Activated naive CD4-positive, alpha-beta T cell treated with anti-CD3 and anti-CD28 coated beads, Interleukin-2, amount 50 U/mL, for 24 hours (primary cell): ENCODE measurements around the gene ORC3.
"Not testable (repeated sequence)": the region's sequence is repeated elsewhere in the genome, so short reads cannot be mapped to it uniquely, and the experiment has no call there.

Source experiments
- H3K27ac Mint-ChIP-seq: one replicate; pipeline ENCODE4 v1.8.0; 2021; ENCODE audit warnings: mild to moderate bottlenecking, mixed read lengths
- H3K27me3 Mint-ChIP-seq: one replicate; pipeline ENCODE4 v1.8.0; 2021; ENCODE audit warnings: mixed read lengths
- H3K36me3 Mint-ChIP-seq: one replicate; pipeline ENCODE4 v1.8.0; 2021; ENCODE audit warnings: mixed read lengths
- H3K4me1 Mint-ChIP-seq: one replicate; pipeline ENCODE4 v1.8.0; 2021; ENCODE audit warnings: mixed read lengths
- H3K4me3 Mint-ChIP-seq: one replicate; pipeline ENCODE4 v1.8.0; 2021; ENCODE audit warnings: mild to moderate bottlenecking, mixed read lengths
- H3K9me3 Mint-ChIP-seq: one replicate; pipeline ENCODE4 v1.8.0; 2021; ENCODE audit warnings: mixed read lengths

The ORC3 gene

DNA sequence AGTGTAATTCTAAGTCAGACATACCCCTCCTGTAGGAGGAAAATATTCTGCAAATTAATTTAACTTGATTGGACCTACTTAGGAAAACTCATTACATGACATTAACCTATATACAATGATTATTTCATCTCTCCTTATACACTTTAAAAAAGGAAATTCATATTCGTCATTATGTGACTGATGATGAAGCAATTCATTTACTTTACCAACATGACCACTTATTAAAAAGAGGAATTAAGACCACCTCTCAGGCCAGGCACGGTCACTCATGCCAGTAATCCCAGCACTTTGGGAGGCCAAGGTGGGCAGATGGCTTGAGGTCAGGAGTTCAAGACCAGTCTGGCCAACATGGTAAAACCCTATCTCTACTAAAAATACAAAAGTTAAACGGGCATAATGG lies 100.5 kb downstream of the ORC3 start:
- no peaks in the 10 kb centered on the region for H3K9me3 Mint-ChIP-seq
- H3K36me3 Mint-ChIP-seq: peaks cover 7% of the 10 kb centered on the region
- H3K4me3 Mint-ChIP-seq: no peak overlapping the region
- H3K27me3 Mint-ChIP-seq: no peaks in the 10 kb centered on the region
- no peak overlapping the region for H3K27ac Mint-ChIP-seq
- peaks cover 71% of the 10 kb centered on the region for H3K4me1 Mint-ChIP-seq

DNA sequence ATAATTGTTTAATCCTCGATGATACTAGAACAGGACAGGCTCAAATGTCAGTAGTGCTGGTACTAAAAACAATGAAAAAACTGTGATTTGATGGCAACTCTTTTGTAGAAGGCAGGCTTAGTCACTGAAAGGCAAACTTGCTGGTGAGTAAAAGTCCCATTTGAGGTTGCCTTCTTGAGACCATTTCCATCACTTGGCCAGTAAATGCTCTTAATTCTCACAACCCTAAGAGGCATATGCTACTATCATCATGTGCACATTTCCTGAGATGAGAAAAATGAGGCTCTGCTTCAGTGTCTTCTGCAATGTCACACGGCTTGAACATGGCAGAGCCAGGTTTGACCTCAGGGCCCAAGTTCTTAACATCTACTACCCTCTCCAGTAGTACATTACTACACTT lies 102.2 kb downstream of the ORC3 start:
- peaks cover 67% of the 10 kb centered on the region for H3K4me1 Mint-ChIP-seq
- peaks cover 4% of the 10 kb centered on the region for H3K36me3 Mint-ChIP-seq

DNA sequence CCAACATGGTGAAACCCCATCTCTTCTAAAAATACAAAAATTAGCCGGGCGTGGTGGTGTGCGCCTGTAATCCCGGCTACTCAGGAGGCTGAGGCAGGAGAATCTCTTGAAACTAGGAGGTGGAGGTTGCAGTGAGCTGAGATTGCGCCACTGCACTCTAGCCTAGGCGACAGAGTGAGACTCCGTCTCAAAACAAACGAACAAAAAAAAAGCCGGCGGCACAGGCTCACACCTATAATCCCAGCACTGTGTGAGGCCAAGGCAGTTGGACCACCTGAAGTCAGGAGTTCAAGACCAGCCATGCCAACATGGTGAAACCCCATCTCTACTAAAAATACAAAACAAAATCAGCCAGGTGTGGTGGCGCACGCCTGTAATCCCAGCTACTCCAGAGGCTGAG lies 106.9 kb downstream of the ORC3 start:
- not testable (repeated sequence) for H3K36me3 Mint-ChIP-seq, H3K9me3 Mint-ChIP-seq, H3K27me3 Mint-ChIP-seq, H3K27ac Mint-ChIP-seq
- Mint-ChIP-seq H3K4me1 (peaks cover 64% of the 10 kb centered on the region), H3K4me3 (peak overlapping the region; percentile 92)

More for the DNA sequence above, 102.2 kb downstream of the ORC3 start:
- H3K9me3 Mint-ChIP-seq: no peaks in the 10 kb centered on the region
- H3K27ac Mint-ChIP-seq: no peak overlapping the region
- H3K4me3 Mint-ChIP-seq: no peak overlapping the region
- no peaks in the 10 kb centered on the region for H3K27me3 Mint-ChIP-seq

DNA sequence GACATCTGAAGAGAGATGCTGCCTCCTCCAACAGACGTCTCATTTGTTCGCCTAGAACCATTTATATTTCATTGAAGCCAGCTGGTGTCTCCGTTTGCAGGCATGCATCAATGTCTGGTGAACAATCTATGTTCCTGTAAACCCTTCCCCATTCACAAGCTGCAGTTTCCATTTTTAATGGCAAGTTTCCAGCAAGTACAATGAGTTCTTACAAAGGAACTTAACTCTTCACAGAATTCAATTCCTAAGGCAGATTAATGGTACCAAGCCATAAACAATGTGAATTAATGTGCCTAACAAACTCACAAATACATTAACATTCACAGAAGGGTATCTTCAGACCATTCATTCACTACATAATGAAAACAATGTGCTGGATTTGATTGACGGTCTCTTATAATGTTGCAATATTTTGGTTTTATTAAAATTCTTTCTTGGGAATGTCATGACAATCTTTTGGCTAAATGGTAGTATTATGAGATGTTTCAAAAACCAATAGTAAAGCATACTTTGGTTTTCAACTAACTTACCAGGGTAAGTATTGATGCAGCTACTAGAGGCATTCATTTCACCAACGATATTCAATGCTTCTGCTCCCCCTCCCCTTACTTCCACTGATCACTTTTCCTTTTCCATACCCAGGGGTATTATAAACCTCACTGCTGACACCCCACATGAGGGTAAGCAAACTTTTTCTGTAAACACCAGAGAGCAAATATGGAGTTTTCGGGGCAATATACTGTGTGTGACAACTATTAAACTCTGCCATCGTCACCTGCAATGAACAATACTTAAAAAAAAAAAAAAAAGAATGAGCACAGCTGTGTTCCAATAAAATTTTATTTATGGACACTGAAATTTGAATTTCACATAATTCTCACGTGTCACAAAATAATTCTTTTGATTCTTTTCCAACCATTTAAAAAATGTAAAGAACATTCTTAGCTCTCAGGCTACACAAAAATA lies 107.9 kb downstream of the ORC3 start:
- H3K4me3 Mint-ChIP-seq: peak overlapping the region; percentile 92
- no peaks in the 10 kb centered on the region for H3K9me3 Mint-ChIP-seq
- peaks cover 65% of the 10 kb centered on the region for H3K4me1 Mint-ChIP-seq
- H3K27ac Mint-ChIP-seq: peak overlapping the region; percentile 84
- peaks cover 3% of the 10 kb centered on the region for H3K36me3 Mint-ChIP-seq
- H3K27me3 Mint-ChIP-seq: no peaks in the 10 kb centered on the region

DNA sequence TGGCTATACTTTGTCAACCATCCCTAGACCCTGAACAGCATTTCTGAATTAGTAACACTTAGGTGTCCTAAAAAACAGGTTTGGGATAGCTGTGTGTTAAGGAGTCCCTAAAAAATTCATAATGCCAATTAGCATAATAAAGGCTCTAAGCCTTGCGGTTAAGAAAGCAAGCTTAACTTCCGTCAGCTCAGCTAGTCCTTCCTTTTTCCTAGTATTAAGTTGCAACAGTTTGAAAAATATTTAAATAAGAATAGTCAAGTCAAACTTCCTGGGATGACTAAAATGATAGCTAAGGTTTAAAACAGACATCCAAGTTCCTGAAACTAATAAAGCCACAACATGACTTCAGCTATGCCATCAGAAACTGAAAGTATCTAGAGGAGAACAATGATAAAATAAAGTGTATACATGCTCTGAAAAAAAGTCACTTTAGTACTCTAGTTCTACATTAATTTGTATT lies 108.6 kb downstream of the ORC3 start:
- Mint-ChIP-seq H3K4me3 (peak overlapping the region; percentile 92), H3K4me1 (peaks cover 65% of the 10 kb centered on the region), H3K27me3 (no peaks in the 10 kb centered on the region), H3K27ac (peak overlapping the region; percentile 42), H3K36me3 (peaks cover 3% of the 10 kb centered on the region), H3K9me3 (no peaks in the 10 kb centered on the region)

DNA sequence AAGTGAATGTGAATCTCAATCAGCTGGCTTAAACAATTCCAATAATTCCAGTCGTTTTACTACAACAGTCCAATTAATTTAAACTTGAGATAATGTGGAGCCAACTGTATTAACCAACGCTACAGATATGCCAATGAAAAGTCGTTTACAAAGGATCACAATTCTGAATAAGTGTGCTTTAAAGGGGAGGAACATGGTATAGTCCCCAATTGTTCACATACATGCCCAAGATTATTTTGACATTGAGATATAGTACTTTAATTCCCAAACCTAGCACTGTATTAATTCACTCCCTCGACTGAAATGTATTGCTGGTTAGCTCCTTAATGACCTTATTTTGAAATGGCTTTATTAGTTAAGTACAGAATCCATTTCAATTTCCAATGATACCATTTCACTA lies 109.6 kb downstream of the ORC3 start:
- H3K27ac Mint-ChIP-seq: peak overlapping the region; percentile 7
- no peaks in the 10 kb centered on the region for H3K36me3 Mint-ChIP-seq
- H3K4me3 Mint-ChIP-seq: peak overlapping the region; percentile 92
- H3K4me1 Mint-ChIP-seq: peaks cover 55% of the 10 kb centered on the region
- no peaks in the 10 kb centered on the region for H3K27me3 Mint-ChIP-seq
- H3K9me3 Mint-ChIP-seq: no peaks in the 10 kb centered on the region

DNA sequence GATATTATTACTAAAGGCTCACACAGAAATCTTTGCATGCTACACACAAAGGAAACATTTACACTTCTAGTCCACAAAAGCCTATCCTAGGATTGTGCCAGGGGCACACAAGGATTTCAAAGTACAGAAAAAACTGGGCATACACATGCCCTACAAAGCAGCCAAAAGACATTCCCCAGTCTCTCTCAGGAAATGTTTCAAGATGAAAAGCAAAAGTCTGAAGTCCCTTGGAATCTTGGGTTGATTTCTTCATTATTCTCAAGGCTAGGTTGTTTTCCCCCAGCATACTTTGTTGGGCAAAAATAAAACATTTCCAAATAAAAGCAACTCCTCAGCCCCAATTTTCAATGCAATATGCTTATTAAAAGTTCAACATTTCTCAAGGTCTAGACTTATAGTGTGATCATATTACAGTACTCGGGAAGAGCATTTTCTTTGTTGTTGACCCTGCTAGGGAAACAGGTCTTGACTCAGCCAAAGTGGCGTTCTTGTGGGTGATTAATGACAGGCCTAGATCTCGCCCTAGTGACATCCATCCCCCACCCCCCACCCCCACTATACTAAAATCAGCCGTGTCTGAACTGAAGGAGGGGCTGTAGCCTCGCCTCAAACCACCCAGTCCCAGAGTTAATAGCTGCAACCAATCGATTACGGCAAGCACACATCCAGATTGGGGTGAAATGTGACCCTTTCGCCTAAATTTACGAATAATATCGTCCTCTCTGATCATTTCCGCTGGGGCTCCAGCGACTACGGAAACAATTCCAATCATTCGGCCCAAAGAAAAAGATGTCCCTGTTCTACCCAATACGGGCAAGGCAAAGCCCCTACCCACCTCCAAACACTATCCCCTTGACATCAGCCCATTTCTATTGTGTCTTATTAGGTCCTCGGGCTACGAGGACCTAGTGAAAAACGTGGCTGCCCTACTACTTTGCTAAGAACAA lies 110.7 kb downstream of the ORC3 start:
- no peaks in the 10 kb centered on the region for H3K27me3 Mint-ChIP-seq
- H3K4me1 Mint-ChIP-seq: peaks cover 46% of the 10 kb centered on the region
- H3K36me3 Mint-ChIP-seq: no peaks in the 10 kb centered on the region
- no peaks in the 10 kb centered on the region for H3K9me3 Mint-ChIP-seq
- peak overlapping the region; percentile 94 for H3K27ac Mint-ChIP-seq
- H3K4me3 Mint-ChIP-seq: peak overlapping the region; percentile 92

DNA sequence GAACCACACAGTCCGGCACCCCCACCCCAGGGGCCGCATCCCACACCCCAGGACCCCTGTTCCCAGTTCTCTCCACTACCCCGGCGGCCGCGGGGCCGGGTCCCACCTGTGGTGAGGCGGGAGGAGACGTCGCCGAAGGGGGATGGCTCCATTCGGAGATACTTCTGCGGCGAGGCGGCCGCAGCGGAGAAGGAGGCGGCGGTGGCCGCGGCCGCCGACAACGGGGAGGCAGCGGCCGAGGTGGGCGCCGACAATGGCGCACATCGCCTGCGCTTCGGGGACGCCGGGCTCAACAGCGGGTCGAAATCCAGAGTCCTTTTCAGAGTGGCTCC lies 111.4 kb downstream of the ORC3 start:
- peak overlapping the region; percentile 94 for H3K27ac Mint-ChIP-seq
- H3K9me3 Mint-ChIP-seq: no peaks in the 10 kb centered on the region
- no peaks in the 10 kb centered on the region for H3K36me3 Mint-ChIP-seq
- H3K27me3 Mint-ChIP-seq: no peaks in the 10 kb centered on the region
- peaks cover 40% of the 10 kb centered on the region for H3K4me1 Mint-ChIP-seq
- H3K4me3 Mint-ChIP-seq: peak overlapping the region; percentile 92

DNA sequence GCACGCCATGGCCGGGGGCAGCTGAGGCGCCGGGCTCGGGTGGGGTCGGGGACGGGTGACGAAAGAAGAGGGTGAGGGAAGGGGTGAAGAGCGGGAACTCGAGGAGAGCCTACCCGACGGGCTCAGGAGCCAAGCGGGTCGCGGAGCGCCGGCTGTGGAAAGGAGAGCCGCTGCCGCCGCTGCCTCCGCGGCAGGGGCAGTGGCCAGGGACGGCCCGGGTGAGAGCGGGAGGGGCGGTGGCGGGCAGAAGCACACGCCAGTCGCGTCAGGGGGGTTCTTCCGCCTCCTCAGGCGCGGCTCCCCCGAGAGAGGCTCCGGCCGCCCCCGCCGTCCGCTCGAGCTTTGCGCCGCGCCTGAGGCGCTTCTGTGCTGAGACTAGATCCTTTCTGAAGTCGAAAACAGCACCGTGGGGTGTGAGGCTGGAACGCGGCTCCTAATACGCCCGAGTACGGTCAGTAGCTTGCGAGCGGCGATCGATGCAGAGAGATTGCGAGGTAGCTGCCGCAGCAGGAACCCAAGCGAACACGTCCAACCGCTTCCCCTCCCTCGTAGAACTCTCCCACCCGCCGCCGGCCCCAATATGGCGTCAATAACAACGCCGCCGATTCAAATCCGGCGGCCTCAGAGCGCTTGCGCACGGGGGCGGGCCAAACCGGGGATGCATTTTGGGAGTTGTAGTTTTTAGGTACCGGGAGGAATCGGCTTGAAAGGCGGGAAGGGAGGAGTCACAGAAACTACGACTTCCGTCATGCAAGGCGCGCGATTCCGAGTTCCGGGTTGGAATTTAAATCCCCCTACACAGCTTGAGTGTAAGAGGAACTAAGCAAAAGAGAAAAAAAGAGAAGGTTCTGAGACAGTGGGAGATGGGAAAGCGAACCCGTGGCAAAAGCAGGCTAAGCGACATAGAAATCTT lies 112.0 kb downstream of the ORC3 start, which contains the start of gene AKIRIN2:
Gene AKIRIN2 (minus strand): TSS at position 558 of the 913 bp plus-strand sequence. CDS start 549 bp downstream, at position 9.
- Mint-ChIP-seq H3K27ac (peak within 1 kb of the TSS; percentile 94), H3K9me3 (no peaks in the 10 kb centered on the region), H3K27me3 (no peaks in the 10 kb centered on the region), H3K36me3 (no peaks in the 10 kb centered on the region), H3K4me1 (peaks cover 39% of the 10 kb centered on the region), H3K4me3 (peak within 1 kb of the TSS; percentile 92)

DNA sequence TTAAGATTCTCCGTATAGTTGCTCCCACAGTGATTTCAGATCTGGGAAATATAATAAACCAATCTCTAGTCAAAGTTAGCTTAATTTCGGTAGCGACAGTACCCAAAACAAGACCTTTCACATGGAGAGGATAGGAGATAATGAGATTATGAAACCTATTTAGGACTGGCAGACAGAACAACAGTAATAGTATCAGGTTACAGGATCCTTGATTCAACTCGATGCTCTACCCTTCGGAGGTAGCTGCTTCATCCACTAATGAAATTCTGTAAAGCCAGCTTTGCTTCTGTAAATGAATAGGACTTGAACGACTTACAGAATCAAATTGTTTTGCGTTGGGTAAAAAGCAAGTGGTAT lies 112.6 kb downstream of the ORC3 start:
- Mint-ChIP-seq H3K4me1 (peaks cover 34% of the 10 kb centered on the region), H3K27ac (peak overlapping the region; percentile 90), H3K36me3 (no peaks in the 10 kb centered on the region), H3K4me3 (peak overlapping the region; percentile 92), H3K9me3 (no peaks in the 10 kb centered on the region), H3K27me3 (no peaks in the 10 kb centered on the region)

DNA sequence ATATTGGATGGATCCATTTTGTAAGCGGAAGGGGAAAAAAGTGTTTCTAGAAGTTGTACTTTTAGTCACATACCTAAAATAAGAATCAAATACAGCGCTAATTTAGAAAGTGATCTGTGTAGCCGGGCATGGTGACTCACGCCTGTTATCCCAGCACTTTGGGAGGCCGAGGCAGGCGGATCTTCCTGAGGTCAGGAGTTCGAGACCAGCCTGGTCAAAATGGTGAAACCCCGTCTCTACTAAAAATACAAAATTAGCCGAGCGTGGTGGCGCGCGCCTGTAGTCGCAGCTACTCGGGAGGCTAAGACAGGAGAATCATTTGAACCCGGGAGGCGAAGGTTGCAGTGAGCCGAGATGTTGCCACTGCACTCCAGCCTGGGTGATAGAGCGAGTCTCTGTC lies 113.1 kb downstream of the ORC3 start:
- H3K9me3 Mint-ChIP-seq, H3K27me3 Mint-ChIP-seq, H3K36me3 Mint-ChIP-seq: not testable (repeated sequence)
- H3K4me3 Mint-ChIP-seq: peak overlapping the region; percentile 92
- H3K4me1 Mint-ChIP-seq: peaks cover 29% of the 10 kb centered on the region
- peak overlapping the region; percentile 90 for H3K27ac Mint-ChIP-seq

DNA sequence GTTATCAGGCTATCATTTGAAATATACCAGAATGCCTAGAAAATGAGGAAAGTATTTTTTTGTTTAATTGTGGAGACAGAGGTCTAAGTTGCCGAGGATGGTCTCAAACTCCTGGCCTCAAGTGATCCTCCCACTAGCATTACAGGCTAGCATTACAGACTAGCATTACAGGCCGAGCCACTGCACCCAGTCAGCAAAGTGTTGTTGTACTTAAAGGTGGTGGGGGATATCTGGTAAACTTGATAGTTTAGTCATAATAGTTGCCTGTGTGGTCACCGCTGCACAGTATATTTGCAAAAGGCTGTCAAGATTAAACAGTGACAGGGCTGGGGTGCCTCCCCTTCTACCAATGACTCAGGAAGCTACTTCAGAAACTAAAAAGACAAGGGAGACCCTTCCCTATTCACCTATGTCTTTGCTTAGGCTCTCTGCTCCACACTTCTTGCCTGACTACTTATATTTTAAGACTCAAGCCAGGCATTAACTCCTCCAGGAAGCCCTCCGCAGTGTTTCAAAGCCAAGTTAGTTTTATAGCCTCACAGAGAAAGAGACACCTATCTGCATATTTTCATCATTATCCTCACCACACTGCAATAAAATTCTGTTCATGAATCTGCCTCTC lies 115.2 kb downstream of the ORC3 start:
- Mint-ChIP-seq H3K9me3 (no peaks in the 10 kb centered on the region), H3K27me3 (no peaks in the 10 kb centered on the region), H3K27ac (no peak overlapping the region), H3K4me1 (peaks cover 11% of the 10 kb centered on the region), H3K36me3 (no peaks in the 10 kb centered on the region), H3K4me3 (no peak overlapping the region)

DNA sequence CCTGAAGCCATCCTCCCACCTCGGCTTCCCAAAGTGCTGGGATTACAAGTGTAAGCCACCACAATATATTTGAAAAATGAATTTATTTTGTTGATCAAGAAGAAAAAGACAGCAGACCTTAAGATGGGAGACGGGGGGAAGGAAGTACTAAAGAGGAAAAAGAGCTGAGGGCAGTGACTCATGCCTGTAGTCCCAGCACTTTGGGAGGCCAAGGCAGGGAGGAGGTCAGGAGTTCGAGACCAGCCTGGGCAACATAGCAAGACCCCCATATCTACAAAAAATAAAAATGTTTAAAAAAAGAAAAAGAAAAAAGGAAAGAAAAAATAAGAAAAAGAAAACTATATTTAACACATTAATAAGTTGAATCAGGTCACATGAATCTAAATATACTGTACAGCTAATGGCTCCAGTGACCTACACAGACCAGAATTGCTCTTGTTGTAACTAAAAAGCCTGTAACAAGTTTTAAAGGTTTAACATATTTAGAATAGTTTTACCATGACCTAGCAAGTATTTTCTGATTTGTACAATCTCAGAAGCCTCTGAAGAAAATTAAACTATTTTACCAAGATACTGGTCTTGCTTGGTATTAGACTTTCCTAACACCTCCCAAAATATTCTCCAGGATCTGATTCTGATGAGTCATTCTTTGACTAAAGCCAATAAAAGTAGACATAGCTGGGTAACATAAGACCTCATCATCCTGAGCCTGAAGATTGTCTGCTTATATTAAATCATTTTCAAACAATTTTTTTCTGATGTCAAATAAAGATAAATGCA lies 116.4 kb downstream of the ORC3 start:
- Mint-ChIP-seq H3K27ac (no peak overlapping the region), H3K9me3 (no peaks in the 10 kb centered on the region), H3K27me3 (no peaks in the 10 kb centered on the region), H3K4me1 (peaks cover 11% of the 10 kb centered on the region), H3K4me3 (no peak overlapping the region), H3K36me3 (no peaks in the 10 kb centered on the region)
